Globus pallidus (tissue), 1 donor: ENCODE results near the gene DAZAP1.
"Not testable (repeated sequence)": the region's sequence is repeated elsewhere in the genome, so short reads cannot be mapped to it uniquely, and the experiment has no call there.

Experiments used
- DNase-seq: peaks from one replicate; pipeline ENCODE4 v3.0.0-alpha.2; 2015; ENCODE audit warnings: low spot score

DAZAP1 gene

GRCh38 chr19:1411255-1412191, 4.1 kb downstream of the DAZAP1 start:
- DNase-seq = peak; percentile 98

- DNase-seq = no peak
These were observed 5.0 kb downstream of the DAZAP1 start for GRCh38 chr19:1412323-1412923.

- no peak for DNase-seq
These were observed 5.8 kb downstream of the DAZAP1 start for GRCh38 chr19:1412995-1413800.

GRCh38 chr19:1416014-1416841, 8.8 kb downstream of the DAZAP1 start:
- DNase-seq = no peak

- DNase-seq = no peak
These were observed 9.8 kb downstream of the DAZAP1 start for GRCh38 chr19:1417145-1417544.

GRCh38 chr19:1417681-1418495, 10.5 kb downstream of the DAZAP1 start:
- DNase-seq = no peak

- no peak for DNase-seq
These were observed 11.1 kb downstream of the DAZAP1 start for GRCh38 chr19:1418496-1418775.

GRCh38 chr19:1418951-1419738, 11.8 kb downstream of the DAZAP1 start:
- no peak for DNase-seq

GRCh38 chr19:1420085-1420484, 12.7 kb downstream of the DAZAP1 start:
- not testable (repeated sequence) for DNase-seq

GRCh38 chr19:1420590-1420989, 13.2 kb downstream of the DAZAP1 start:
- DNase-seq = no peak

GRCh38 chr19:1421218-1421957, 14.0 kb downstream of the DAZAP1 start:
- DNase-seq = no peak

GRCh38 chr19:1421958-1422305, 14.5 kb downstream of the DAZAP1 start:
- no peak for DNase-seq

GRCh38 chr19:1422360-1422759, 15.0 kb downstream of the DAZAP1 start:
- no peak for DNase-seq

- DNase-seq = no peak
These were observed 15.6 kb downstream of the DAZAP1 start for GRCh38 chr19:1422943-1423342.

- no peak for DNase-seq
These were observed 16.2 kb downstream of the DAZAP1 start for GRCh38 chr19:1423436-1424191.

GRCh38 chr19:1424192-1424955, 17.0 kb downstream of the DAZAP1 start:
- DNase-seq = no peak

- DNase-seq = no peak
These were observed 17.9 kb downstream of the DAZAP1 start for GRCh38 chr19:1425102-1425837.
